Stimulated activated CD4-positive, alpha-beta T cell treated with anti-CD3 and anti-CD28 coated beads, Interleukin-4, amount 100 ng/mL, for 4 hours (primary cell): ENCODE data around the gene KRTCAP2.
A peak's percentile ranks its signal among the peaks of the same experiment; 100 is the strongest.
"Not testable (repeated sequence)": the region's sequence is repeated elsewhere in the genome, so short reads cannot be mapped to it uniquely, and the experiment has no call there.

ENCODE experiments used
- DNase-seq, 2 experiments: peaks; one replicate each; pipeline ENCODE4 v3.0.0-alpha.2; 2020

Gene KRTCAP2

DNA sequence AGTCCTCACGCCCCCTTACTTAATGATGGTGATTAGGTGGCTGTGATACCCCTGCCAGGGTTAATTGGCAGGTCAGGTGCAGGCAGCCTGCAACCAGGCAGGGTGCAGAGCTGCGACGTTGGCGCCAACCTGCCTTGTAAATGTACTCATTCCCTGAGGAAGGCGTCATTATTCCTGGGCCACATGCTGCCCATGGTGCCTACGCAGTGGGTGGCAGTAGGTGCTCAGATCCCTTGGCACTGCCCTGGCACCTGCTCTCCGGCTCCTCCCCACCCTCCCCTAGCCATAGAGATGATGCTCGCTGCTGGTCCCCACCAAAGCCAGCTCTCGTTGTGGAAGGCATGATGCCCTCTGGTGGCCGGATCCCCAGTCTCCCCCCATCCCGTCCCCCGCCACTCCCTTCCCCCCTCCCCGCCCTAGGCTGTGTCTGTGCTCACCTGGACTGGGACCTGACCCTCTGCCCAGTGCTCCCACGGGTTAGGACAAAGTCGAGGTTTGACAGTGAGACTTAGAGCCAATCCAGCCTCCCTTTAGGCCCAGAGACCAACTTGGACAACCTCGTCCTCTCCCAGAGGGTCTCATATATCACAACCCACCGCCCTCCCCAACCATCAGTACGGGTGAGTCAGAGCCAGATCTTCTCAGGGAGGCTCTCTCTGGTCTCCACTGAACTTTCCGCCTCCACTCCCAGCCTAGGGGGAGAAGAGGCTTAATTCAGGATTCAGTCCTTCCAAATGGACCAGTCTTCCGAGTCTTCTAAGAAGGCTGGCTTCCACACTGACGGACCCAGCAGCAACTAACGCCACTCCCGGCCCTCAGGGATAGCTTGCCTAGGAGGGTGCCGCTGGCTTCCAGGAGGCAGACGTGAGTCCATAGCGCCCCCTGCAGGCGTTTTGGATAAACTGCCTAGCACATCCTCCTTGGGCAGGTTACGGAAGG lies 5.7 kb downstream of the KRTCAP2 start:
- peak; percentile 75 to 83 for DNase-seq

- DNase-seq: no peak
Measured at GRCh38 chr1:155166471-155167165, 6.5 kb downstream of the KRTCAP2 start.

GRCh38 chr1:155166051-155166470 lies 7.0 kb downstream of the KRTCAP2 start:
- DNase-seq: no peak

DNA sequence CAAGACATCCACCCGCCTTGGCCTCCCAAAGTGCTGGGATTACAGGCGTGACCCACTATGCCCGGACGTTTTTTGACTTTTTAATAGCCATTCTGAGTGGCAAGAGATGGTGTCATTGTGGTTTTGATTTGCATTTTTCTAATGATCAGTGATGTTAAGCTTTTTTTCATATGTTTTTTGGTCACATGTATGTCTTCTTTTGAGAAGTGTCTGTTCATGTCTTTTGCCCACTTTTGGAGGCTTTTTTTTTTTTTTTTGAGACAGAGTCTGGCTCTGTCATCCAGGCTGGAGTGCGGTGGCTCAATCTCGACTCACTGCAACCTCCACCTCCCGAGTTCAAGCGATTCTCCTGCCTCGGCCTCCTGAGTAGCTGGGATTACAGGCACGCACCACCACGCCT lies 8.5 kb downstream of the KRTCAP2 start:
- DNase-seq: not testable (repeated sequence)

GRCh38 chr1:155163785-155164184 lies 9.3 kb downstream of the KRTCAP2 start:
- DNase-seq: not testable (repeated sequence)

DNA sequence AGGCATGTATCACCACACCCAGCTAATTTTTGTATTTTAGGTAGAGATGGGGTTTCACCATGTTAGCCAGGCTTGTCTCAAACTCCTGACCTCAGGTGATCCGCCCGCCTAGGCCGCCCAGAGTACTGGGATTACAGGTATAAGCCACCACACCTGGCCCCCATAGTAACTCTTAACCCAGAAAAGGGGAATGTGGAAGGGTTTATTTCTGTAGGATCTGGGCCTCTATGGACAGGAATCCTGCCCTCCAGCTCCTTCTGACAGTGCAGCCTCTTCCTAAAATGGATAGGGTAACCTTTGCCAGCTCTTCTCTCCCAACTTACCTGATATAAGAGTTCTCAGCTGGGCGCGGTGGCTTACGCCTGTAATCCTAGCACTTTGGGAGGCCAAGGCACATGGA lies 10.5 kb downstream of the KRTCAP2 start:
- not testable (repeated sequence) for DNase-seq

GRCh38 chr1:155160128-155160527 lies 13.0 kb downstream of the KRTCAP2 start:
- no peak for DNase-seq

GRCh38 chr1:155158991-155159390 lies 14.1 kb downstream of the KRTCAP2 start:
- DNase-seq: no peak

DNA sequence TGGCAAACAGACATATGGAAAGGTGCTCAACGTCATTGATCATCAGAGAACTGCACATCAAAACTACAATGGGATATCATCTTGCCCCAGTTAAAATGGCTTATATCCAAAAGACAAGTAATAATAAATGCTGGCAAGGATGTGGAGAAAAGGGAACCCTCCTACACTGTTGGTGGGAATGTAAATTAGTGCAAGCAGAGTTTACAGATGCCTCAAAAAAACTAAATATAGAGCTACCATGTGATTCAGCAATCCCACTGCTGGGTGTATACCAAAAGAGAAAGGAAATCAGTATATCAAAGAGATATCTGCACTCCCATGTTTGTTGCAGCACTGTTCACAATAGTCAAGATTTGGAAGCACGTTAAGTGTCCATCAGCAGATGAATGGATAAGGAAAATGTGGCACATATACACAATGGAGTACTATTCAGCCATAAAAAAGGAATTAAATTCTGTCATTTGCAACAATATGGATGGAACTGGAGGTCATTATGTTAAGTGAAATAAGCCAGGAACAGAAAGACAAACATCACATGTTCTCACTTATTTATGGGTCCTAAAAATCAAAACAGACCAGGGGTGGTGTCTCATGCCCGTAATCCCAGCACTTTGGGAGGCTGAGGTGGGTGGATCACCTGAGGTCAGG lies 17.0 kb downstream of the KRTCAP2 start:
- DNase-seq: not testable (repeated sequence)

GRCh38 chr1:155145491-155145890 lies 27.6 kb downstream of the KRTCAP2 start:
- no peak for DNase-seq

DNA sequence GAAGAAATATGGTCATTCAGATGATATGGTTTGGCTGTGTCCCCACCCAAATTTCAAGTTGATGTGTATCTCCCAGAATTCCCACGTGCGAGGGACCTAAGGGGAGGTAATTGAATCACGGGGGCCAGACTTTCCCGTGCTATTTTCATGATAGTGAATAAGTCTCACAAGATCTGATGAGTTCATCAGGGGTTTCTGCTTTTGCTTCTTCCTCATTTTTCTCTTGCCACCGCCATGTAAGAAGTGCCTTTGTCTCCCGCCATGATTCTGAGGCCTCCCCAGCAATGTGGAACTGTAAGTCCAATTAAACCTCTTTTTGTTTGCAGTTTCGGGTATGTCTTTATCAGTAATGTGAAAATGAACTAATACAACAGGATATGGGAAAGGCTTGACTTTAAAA lies 31.4 kb downstream of the KRTCAP2 start:
- DNase-seq: no peak

DNA sequence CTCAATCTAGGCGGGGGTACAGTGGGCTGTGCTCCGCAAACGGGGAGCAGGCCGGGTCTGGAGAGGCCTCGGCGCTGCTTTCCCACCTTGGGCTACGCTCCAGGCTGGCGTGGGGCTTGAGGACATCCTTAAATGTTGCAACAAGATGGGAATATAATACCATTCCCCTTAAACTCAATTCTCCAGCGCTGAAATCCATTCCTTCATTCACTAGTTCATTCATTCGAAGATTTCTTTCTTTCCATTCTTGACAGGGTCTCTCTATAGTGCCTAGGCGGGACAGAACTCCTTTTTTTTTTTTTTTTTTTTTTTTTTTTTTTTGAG lies 32.5 kb downstream of the KRTCAP2 start:
- DNase-seq: no peak

DNA sequence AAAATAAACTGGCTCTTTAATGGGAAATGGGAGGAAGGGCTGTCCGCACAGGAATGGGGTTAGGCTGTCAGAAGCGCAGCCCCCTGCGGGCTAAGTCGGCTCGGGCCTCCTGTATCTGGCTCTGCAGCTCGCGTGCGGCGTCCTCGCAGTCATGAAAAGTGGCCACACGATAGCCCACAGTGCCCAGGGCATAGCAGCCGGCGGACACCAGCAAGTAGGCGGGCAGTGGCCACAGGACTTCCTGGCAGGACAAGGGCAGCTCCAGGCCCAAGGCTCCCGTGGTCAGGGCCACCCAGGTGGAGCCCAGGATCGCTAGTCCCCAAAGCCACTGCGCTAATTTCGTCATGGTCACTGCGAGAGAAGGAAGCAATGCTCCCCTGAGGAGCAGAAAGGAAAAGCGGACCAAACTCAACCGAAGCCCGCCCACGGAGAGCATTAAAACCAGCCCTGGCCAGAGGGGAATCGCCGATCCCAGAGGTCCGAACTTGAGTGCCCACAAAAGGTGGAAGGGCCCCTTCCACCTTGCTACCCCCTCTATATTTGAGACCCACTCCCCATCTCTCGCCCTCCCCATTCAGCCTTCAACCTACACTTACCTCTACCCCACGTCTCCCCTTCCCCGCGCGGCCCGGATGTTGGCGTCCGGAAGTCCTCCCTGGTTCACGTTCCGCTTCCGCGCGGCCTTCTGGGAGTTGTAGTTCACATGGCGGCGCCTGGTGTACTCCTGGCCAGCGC lies 33.0 kb downstream of the KRTCAP2 start, which contains the start of gene DPM3:
Gene DPM3 (minus strand): TSS at position 637 of the 735 bp plus-strand sequence. CDS start 291 bp downstream, at position 346.
- DNase-seq: peak; percentile 88 to 89

DNA sequence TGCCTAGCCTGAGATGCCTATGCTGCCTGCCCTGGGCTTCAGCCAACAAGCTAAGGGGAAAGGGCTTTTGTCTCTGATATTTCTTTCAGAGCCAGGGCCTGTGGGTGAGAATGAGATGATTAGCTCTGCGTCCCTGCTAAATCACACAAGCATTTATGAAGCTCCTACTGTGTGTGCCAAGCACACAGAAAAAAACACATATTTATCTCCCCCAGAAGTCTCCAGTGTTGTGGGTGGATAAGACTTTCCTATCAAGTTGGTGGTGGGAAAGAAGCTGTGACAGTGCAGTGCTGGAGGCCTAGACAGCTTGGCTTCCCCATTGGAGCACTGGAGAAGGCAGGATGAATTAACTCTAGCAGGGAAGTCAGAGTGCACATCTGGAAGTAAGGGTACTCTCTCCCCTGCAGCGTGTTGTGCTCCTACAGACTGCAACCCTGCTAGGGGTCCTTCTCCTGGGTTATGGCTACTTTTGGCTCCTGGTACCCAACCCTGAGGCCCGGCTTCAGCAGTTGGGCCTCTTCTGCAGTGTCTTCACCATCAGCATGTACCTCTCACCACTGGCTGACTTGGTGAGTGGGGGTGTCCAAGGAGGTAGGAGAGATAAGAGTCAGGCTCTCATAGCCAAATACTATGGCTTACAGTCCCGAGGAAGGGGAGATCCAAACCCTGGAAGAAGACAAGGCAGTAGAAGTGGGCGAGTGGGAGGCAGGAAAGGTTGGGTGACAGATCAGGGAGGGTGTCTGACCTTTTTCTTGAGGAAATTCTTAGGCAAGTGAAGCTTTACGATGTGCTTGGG lies 35.8 kb downstream of the KRTCAP2 start:
- DNase-seq: no peak

GRCh38 chr1:155136748-155137147 lies 36.4 kb downstream of the KRTCAP2 start:
- DNase-seq: no peak

DNA sequence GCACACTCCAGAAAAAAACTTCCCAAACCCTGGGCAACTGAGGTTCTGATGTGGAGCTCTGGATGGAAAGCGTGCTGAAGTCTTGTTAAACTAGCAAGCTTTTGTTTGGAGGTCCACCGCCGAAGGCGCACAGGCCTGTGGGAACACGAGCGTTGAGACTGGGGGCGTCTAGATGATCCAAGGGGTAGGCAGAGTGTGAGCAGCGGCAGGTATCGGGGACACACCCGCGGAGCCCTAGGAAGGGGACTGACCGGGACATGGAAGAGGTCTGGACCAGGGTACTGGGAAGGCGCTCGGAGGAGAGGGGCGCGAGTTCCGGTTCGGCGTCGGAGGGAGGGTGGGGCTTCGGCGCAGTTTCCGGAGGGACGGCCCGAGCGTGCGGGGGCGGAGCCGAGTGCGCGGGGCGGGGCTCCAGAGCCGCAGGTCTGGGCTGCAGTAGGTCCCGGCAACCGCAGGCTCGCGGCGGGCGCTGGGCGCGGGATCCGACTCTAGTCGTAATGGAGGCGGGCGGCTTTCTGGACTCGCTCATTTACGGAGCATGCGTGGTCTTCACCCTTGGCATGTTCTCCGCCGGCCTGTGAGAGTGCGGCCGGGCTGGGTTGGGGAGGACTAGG lies 37.6 kb downstream of the KRTCAP2 start, which contains the start of gene SLC50A1:
Gene SLC50A1 (plus strand): TSS at position 438 of the 614 bp plus-strand sequence. CDS start 60 bp downstream, at position 498.
- peak; percentile 88 to 92 for DNase-seq

DNA sequence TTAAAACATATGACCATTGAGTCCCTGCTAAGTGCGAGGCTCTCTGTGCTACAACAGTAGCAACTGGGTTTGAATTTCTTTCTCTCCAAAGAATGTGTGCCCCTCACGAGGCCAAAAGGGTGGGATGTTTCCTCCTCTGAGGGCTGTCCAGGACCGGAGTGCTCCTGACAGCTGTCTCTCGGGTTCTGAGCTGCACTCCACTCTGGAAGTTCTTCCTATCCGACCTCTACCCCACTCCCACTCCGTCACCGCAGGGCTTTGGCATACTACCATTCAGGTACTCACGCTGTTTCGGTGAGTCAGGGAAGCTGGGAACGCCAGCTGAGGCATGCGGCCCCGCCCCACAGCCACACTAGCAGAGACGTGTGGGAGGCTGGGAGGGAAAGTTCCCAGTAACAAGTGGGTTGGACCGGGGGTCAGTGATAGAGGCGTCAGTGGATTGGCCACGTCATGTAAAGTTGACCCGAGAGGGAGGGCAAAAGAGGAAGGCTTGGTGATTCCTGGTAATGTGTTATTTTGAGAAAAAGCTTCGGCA lies 38.2 kb downstream of the KRTCAP2 start:
- DNase-seq: peak; percentile 73 to 84

DNA sequence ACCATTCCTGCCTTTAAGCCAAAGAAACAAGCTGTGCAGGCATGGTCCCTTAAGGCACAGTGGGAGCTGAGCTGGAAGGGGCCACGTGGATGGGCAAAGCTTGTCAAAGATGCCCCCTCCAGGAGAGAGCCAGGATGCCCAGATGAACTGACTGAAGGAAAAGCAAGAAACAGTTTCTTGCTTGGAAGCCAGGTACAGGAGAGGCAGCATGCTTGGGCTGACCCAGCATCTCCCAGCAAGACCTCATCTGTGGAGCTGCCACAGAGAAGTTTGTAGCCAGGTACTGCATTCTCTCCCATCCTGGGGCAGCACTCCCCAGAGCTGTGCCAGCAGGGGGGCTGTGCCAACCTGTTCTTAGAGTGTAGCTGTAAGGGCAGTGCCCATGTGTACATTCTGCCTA lies 38.8 kb downstream of the KRTCAP2 start:
- no peak for DNase-seq

DNA sequence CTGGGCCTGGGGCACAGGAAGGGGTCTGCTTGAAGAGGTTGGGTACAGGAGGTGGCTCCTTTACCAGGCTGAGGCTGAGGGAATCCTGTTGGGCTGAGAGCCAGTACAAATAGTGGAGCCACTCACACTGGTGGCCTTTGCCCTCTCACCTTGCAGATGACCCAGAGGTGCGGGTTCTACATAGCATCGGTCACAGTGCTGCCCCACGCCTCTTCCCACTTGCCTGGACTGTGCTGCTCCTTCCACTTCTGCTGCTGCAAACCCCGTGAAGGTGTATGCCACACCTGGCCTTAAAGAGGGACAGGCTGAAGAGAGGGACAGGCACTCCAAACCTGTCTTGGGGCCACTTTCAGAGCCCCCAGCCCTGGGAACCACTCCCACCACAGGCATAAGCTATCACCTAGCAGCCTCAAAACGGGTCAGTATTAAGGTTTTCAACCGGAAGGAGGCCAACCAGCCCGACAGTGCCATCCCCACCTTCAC lies 39.3 kb downstream of the KRTCAP2 start:
- no peak for DNase-seq

DNA sequence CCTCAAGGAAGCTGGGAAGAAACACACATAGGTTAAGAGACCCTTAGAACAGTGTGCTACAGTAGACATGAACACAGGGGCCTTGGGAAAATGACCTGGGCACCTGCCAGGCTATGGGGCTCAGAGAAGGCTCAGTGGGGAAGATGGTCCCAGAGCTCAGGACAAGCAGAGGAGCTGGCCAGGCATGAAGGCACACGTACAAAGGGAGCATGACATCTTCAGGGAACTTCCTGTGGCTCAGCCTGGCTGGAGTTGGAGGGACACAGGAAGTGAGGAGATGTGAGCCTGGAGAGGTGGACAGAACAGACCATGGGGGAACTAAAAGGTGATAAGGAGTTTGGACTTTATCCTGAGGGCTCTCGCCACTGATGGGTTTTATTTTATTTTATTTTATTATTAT lies 41.2 kb downstream of the KRTCAP2 start:
- DNase-seq: no peak

- DNase-seq: no peak
Measured at GRCh38 chr1:155131285-155131684, 41.8 kb downstream of the KRTCAP2 start.
